HEK293 (cell line): Measurements from ENCODE around the gene TCAP.
A peak's percentile ranks its signal among the peaks of the same experiment; 100 is the strongest.

Experiments used
- BCL11B ChIP-seq: fragments of 450-650 bp; formaldehyde crosslinking; IDR thresholded peaks from 2 replicates; pipeline ENCODE4 v1.5.1; 2016; ENCODE audit warnings: low read depth, missing biosample characterization, missing genetic modification characterization
- HOXA7 ChIP-seq: sonication (generic); formaldehyde crosslinking; IDR thresholded peaks from 2 replicates; pipeline ENCODE4 v1.8.1; 2022; ENCODE audit warnings: missing genetic modification reagents, borderline replicate concordance
- MZF1 ChIP-seq: fragments of 450-650 bp; formaldehyde crosslinking; IDR thresholded peaks from 2 replicates; pipeline ENCODE4 v1.5.1; 2017; ENCODE audit warnings: missing biosample characterization, missing genetic modification characterization, borderline replicate concordance
- REPIN1 ChIP-seq: fragments of 450-650 bp; formaldehyde crosslinking; IDR thresholded peaks from 2 replicates; pipeline ENCODE4 v1.5.1; 2017; ENCODE audit warnings: missing biosample characterization, missing genetic modification characterization, low read depth
- SP3 ChIP-seq: fragments of 450-650 bp; formaldehyde crosslinking; IDR thresholded peaks from 2 replicates; pipeline ENCODE4 v1.5.1; 2016; ENCODE audit warnings: missing biosample characterization, missing genetic modification characterization
- ZBTB1 ChIP-seq: fragments of 450-650 bp; formaldehyde crosslinking; IDR thresholded peaks from 2 replicates; pipeline ENCODE4 v1.5.1; 2016; ENCODE audit warnings: missing biosample characterization, missing genetic modification characterization
- ZFHX2 ChIP-seq: fragments of 450-650 bp; formaldehyde crosslinking; conservative IDR thresholded peaks from 2 replicates; pipeline ENCODE4 v1.5.1; 2016; ENCODE audit warnings: missing biosample characterization, missing genetic modification characterization
- ZNF112 ChIP-seq: fragments of 450-650 bp; formaldehyde crosslinking; IDR thresholded peaks from 2 replicates; pipeline ENCODE4 v1.5.0; 2017; ENCODE audit warnings: missing biosample characterization, missing genetic modification characterization
- ZNF211 ChIP-seq: fragments of 450-650 bp; formaldehyde crosslinking; IDR thresholded peaks from 2 replicates; pipeline ENCODE4 v1.5.1; 2016; ENCODE audit warnings: low read depth, missing biosample characterization, missing genetic modification characterization
- ZNF292 ChIP-seq: fragments of 450-650 bp; formaldehyde crosslinking; IDR thresholded peaks from 2 replicates; pipeline ENCODE4 v1.5.1; 2016; ENCODE audit warnings: low read depth, missing biosample characterization, missing genetic modification characterization, borderline replicate concordance
- ZNF335 ChIP-seq: fragments of 450-650 bp; formaldehyde crosslinking; conservative IDR thresholded peaks from 2 replicates; pipeline ENCODE4 v1.5.1; 2016; ENCODE audit warnings: missing biosample characterization, missing genetic modification characterization
- ZNF521 ChIP-seq: fragments of 450-650 bp; formaldehyde crosslinking; IDR thresholded peaks from 2 replicates; pipeline ENCODE4 v1.5.1; 2017; ENCODE audit warnings: missing biosample characterization, mild to moderate bottlenecking, missing genetic modification characterization
- ZNF529 ChIP-seq: fragments of 450-650 bp; formaldehyde crosslinking; IDR thresholded peaks from 2 replicates; pipeline ENCODE4 v1.5.1; 2017; ENCODE audit warnings: missing genetic modification characterization, missing biosample characterization; ENCODE audit not compliant: insufficient replicate concordance
- ZNF530 ChIP-seq: fragments of 450-650 bp; formaldehyde crosslinking; IDR thresholded peaks from 2 replicates; pipeline ENCODE4 v1.5.1; 2016; ENCODE audit warnings: low read depth, missing biosample characterization, missing genetic modification characterization
- ZNF600 ChIP-seq: fragments of 450-650 bp; formaldehyde crosslinking; IDR thresholded peaks from 2 replicates; pipeline ENCODE4 v1.5.1; 2016; ENCODE audit warnings: missing biosample characterization, missing genetic modification characterization
- ZNF654 ChIP-seq: fragments of 450-650 bp; formaldehyde crosslinking; IDR thresholded peaks from 2 replicates; pipeline ENCODE4 v1.5.1; 2016; ENCODE audit warnings: low read depth, missing biosample characterization, missing genetic modification characterization
- ZNF664 ChIP-seq: fragments of 450-650 bp; formaldehyde crosslinking; IDR thresholded peaks from 2 replicates; pipeline ENCODE4 v1.5.1; 2016; ENCODE audit warnings: missing biosample characterization, missing genetic modification characterization
- ZNF776 ChIP-seq: fragments of 450-650 bp; formaldehyde crosslinking; IDR thresholded peaks from 2 replicates; pipeline ENCODE4 v1.5.0; 2017; ENCODE audit warnings: missing biosample characterization, missing genetic modification characterization, borderline replicate concordance
- TF ChIP-seq, protein P1 (sequence below): fragments of 450-650 bp; formaldehyde crosslinking; IDR thresholded peaks from 2 replicates; pipeline ENCODE4 v1.5.1; 2017; ENCODE audit warnings: missing biosample characterization, missing genetic modification characterization
- TF ChIP-seq, protein P2 (sequence below): fragments of 450-650 bp; formaldehyde crosslinking; IDR thresholded peaks from 2 replicates; pipeline ENCODE4 v1.5.1; 2017; ENCODE audit warnings: missing biosample characterization, missing genetic modification characterization
- TF ChIP-seq, protein P3 (sequence below): fragments of 450-650 bp; formaldehyde crosslinking; IDR thresholded peaks from 2 replicates; pipeline ENCODE4 v1.5.1; 2017; ENCODE audit warnings: missing biosample characterization, missing genetic modification characterization
- TF ChIP-seq, protein P4 (sequence below): fragments of 450-650 bp; formaldehyde crosslinking; IDR thresholded peaks from 2 replicates; pipeline ENCODE4 v1.5.1; 2016; ENCODE audit warnings: missing biosample characterization, missing genetic modification characterization
- TF ChIP-seq, protein P5 (sequence below): fragments of 450-650 bp; formaldehyde crosslinking; IDR thresholded peaks from 2 replicates; pipeline ENCODE4 v1.5.1; 2016; ENCODE audit warnings: missing biosample characterization, missing genetic modification characterization
- TF ChIP-seq, protein P6 (sequence below): fragments of 450-650 bp; formaldehyde crosslinking; IDR thresholded peaks from 2 replicates; pipeline ENCODE4 v1.5.1; 2017; ENCODE audit warnings: missing biosample characterization, mild to moderate bottlenecking, missing genetic modification characterization, moderate library complexity
- TF ChIP-seq, protein P7 (sequence below): fragments of 450-650 bp; formaldehyde crosslinking; IDR thresholded peaks from 2 replicates; pipeline ENCODE4 v1.5.1; 2016; ENCODE audit warnings: missing biosample characterization, missing genetic modification characterization, low read depth
- TF ChIP-seq, protein P8 (sequence below): fragments of 450-650 bp; formaldehyde crosslinking; IDR thresholded peaks from 2 replicates; pipeline ENCODE4 v1.5.1; 2016; ENCODE audit warnings: missing biosample characterization, missing genetic modification characterization

Gene TCAP

DNA sequence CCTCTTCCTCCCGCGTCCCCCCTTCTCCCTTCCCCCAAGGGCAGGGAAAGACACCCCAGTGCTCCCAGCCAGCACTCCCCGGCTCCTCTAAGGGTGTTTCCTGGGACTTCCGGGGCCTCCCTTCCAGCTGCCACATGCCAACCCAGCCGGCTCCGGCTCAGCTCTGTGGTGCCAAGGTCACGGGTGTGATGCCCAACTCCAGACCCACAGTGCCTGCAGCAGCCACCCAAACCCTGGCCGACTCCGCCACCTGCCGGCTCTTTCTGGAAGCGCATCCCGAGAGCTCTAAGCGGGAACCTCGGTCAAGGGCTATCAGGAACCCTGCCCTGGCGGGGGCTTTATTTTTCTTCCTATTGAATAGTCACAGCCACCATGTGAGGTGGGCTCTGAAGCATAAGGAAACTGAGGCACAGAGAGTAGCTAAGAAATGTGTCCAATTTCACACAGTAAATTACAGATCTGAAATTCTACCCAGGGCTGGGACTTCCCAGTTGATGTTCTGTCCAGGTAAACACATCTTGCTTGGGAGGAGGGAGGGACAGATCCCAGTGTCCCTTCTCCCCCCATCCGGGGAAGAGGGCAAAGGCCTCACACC lies 41.7 kb upstream of the TCAP start (continued):
- TF ChIP-seq ZNF664 (tag by site-specific recombination) (no peak), ZNF292 (tag by site-specific recombination) (no peak), MZF1 (tag by site-specific recombination) (no peak), ZNF335 (tag by site-specific recombination) (0 out of 2 replicates have a peak, but pooled peaks have one; percentile 5), ZNF530 (tag by site-specific recombination) (no peak), HOXA7 (CRISPR knock-in tag) (no peak), ZNF600 (tag by site-specific recombination) (peak; percentile 85), SP3 (no peak), ZNF112 (tag by site-specific recombination) (no peak), ZNF654 (tag by site-specific recombination) (peak; percentile 77), ZNF529 (no peak), ZBTB1 (tag by site-specific recombination) (no peak), ZFHX2 (no peak), REPIN1 (tag by site-specific recombination) (no peak), ZNF776 (no peak), ZNF521 (tag by site-specific recombination) (no peak), ZNF211 (no peak), BCL11B (tag by site-specific recombination) (0 out of 2 replicates have a peak, but pooled peaks have one; percentile 18)
- TF ChIP-seq, protein P1, sequence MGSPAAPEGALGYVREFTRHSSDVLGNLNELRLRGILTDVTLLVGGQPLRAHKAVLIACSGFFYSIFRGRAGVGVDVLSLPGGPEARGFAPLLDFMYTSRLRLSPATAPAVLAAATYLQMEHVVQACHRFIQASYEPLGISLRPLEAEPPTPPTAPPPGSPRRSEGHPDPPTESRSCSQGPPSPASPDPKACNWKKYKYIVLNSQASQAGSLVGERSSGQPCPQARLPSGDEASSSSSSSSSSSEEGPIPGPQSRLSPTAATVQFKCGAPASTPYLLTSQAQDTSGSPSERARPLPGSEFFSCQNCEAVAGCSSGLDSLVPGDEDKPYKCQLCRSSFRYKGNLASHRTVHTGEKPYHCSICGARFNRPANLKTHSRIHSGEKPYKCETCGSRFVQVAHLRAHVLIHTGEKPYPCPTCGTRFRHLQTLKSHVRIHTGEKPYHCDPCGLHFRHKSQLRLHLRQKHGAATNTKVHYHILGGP (tag by site-specific recombination), result no peak
- TF ChIP-seq, protein P2, sequence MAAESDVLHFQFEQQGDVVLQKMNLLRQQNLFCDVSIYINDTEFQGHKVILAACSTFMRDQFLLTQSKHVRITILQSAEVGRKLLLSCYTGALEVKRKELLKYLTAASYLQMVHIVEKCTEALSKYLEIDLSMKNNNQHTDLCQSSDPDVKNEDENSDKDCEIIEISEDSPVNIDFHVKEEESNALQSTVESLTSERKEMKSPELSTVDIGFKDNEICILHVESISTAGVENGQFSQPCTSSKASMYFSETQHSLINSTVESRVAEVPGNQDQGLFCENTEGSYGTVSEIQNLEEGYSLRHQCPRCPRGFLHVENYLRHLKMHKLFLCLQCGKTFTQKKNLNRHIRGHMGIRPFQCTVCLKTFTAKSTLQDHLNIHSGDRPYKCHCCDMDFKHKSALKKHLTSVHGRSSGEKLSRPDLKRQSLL (tag by site-specific recombination), result no peak
- TF ChIP-seq, protein P3, sequence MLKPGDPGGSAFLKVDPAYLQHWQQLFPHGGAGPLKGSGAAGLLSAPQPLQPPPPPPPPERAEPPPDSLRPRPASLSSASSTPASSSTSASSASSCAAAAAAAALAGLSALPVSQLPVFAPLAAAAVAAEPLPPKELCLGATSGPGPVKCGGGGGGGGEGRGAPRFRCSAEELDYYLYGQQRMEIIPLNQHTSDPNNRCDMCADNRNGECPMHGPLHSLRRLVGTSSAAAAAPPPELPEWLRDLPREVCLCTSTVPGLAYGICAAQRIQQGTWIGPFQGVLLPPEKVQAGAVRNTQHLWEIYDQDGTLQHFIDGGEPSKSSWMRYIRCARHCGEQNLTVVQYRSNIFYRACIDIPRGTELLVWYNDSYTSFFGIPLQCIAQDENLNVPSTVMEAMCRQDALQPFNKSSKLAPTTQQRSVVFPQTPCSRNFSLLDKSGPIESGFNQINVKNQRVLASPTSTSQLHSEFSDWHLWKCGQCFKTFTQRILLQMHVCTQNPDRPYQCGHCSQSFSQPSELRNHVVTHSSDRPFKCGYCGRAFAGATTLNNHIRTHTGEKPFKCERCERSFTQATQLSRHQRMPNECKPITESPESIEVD, result no peak
- TF ChIP-seq, protein P4, sequence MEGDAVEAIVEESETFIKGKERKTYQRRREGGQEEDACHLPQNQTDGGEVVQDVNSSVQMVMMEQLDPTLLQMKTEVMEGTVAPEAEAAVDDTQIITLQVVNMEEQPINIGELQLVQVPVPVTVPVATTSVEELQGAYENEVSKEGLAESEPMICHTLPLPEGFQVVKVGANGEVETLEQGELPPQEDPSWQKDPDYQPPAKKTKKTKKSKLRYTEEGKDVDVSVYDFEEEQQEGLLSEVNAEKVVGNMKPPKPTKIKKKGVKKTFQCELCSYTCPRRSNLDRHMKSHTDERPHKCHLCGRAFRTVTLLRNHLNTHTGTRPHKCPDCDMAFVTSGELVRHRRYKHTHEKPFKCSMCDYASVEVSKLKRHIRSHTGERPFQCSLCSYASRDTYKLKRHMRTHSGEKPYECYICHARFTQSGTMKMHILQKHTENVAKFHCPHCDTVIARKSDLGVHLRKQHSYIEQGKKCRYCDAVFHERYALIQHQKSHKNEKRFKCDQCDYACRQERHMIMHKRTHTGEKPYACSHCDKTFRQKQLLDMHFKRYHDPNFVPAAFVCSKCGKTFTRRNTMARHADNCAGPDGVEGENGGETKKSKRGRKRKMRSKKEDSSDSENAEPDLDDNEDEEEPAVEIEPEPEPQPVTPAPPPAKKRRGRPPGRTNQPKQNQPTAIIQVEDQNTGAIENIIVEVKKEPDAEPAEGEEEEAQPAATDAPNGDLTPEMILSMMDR (tag by site-specific recombination), result peak; percentile 73
- TF ChIP-seq, protein P5, sequence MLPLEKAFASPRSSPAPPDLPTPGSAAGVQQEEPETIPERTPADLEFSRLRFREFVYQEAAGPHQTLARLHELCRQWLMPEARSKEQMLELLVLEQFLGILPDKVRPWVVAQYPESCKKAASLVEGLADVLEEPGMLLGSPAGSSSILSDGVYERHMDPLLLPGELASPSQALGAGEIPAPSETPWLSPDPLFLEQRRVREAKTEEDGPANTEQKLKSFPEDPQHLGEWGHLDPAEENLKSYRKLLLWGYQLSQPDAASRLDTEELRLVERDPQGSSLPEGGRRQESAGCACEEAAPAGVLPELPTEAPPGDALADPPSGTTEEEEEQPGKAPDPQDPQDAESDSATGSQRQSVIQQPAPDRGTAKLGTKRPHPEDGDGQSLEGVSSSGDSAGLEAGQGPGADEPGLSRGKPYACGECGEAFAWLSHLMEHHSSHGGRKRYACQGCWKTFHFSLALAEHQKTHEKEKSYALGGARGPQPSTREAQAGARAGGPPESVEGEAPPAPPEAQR (tag by site-specific recombination), result no peak
- TF ChIP-seq, protein P6, sequence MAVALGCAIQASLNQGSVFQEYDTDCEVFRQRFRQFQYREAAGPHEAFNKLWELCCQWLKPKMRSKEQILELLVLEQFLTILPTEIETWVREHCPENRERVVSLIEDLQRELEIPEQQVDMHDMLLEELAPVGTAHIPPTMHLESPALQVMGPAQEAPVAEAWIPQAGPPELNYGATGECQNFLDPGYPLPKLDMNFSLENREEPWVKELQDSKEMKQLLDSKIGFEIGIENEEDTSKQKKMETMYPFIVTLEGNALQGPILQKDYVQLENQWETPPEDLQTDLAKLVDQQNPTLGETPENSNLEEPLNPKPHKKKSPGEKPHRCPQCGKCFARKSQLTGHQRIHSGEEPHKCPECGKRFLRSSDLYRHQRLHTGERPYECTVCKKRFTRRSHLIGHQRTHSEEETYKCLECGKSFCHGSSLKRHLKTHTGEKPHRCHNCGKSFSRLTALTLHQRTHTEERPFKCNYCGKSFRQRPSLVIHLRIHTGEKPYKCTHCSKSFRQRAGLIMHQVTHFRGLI (tag by site-specific recombination), result no peak
- TF ChIP-seq, protein P7, sequence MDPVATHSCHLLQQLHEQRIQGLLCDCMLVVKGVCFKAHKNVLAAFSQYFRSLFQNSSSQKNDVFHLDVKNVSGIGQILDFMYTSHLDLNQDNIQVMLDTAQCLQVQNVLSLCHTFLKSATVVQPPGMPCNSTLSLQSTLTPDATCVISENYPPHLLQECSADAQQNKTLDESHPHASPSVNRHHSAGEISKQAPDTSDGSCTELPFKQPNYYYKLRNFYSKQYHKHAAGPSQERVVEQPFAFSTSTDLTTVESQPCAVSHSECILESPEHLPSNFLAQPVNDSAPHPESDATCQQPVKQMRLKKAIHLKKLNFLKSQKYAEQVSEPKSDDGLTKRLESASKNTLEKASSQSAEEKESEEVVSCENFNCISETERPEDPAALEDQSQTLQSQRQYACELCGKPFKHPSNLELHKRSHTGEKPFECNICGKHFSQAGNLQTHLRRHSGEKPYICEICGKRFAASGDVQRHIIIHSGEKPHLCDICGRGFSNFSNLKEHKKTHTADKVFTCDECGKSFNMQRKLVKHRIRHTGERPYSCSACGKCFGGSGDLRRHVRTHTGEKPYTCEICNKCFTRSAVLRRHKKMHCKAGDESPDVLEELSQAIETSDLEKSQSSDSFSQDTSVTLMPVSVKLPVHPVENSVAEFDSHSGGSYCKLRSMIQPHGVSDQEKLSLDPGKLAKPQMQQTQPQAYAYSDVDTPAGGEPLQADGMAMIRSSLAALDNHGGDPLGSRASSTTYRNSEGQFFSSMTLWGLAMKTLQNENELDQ, result no peak
- TF ChIP-seq, protein P8, sequence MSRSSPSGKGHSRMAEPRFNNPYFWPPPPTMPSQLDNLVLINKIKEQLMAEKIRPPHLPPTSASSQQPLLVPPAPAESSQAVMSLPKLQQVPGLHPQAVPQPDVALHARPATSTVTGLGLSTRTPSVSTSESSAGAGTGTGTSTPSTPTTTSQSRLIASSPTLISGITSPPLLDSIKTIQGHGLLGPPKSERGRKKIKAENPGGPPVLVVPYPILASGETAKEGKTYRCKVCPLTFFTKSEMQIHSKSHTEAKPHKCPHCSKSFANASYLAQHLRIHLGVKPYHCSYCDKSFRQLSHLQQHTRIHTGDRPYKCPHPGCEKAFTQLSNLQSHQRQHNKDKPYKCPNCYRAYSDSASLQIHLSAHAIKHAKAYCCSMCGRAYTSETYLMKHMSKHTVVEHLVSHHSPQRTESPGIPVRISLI (tag by site-specific recombination), result no peak
